ENCODE data around the gene TAMM41. TPM values are rescaled to one million over a fixed set of nuclear protein-coding genes. Genes with fewer than 3 reads are reported as not detected.

The TAMM41 gene
- total RNA-seq, 6 donors from 2014 or later, result 13.2 to 38.8 (median 14.9) TPM

DNA sequence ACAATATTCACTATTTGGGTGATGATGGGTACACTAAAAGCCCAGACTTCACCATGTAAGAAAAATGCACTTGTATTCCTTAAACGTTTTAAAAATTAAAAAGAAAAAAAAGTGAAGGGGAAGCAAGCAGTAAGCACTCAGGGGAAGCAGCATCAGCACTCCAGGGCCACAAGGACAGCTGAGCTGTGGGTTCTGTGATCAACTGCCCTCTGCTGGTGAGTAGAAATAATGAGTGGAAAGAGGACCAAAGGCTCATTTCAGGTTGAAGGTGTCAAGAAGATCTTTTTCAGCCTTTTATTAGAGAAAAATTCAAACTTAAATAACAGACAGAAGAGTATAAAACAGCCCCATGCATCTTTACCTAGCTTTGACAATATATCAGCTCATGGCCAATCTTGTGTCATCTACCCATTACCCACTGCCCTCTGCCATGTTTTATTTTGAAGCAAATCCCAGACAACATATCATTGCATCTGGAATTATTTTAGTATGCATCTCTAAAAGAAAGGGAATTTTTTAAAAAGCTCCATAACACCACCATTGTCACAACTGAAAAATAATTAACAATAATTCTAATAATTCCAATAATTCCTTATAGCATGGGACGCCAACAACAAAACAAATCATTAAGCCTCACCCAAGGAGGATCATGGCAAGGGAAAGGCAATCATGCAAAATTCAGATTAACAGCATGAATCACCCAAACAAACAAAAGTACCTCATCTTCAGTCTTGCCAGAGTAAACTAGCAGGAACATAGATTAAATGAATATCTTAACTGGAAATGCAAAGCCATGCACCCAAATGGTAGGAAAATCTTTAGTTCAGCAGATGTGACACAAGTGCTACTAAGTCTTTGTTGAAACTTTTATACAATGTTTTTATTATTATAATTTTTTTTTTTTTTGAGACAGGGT is 42.5 kb downstream of the TAMM41 start:
- Histone ChIP-seq H3K27me3 (no peaks in the 10 kb centered on the region), H3K4me1 (no peaks in the 10 kb centered on the region), H3K36me3 (peaks cover 6 to 64% (median 27%) of the 10 kb centered on the region in 4 donors), H3K27ac (no peak overlapping the region), H3K9me3 (peaks cover 0 to 5% (median 0%) of the 10 kb centered on the region in 4 donors), H3K4me3 (no peak overlapping the region)
- DNase-seq (peak in 1 of 2 donors; percentile 43), ATAC-seq (ENCODE audit: low FRiP score in 2 of 2) (peak; percentile 75 to 80)
- TF ChIP-seq POLR2A (IDR thresholded peaks at IDR 0.05), result no peak
- TF ChIP-seq, protein P1, sequence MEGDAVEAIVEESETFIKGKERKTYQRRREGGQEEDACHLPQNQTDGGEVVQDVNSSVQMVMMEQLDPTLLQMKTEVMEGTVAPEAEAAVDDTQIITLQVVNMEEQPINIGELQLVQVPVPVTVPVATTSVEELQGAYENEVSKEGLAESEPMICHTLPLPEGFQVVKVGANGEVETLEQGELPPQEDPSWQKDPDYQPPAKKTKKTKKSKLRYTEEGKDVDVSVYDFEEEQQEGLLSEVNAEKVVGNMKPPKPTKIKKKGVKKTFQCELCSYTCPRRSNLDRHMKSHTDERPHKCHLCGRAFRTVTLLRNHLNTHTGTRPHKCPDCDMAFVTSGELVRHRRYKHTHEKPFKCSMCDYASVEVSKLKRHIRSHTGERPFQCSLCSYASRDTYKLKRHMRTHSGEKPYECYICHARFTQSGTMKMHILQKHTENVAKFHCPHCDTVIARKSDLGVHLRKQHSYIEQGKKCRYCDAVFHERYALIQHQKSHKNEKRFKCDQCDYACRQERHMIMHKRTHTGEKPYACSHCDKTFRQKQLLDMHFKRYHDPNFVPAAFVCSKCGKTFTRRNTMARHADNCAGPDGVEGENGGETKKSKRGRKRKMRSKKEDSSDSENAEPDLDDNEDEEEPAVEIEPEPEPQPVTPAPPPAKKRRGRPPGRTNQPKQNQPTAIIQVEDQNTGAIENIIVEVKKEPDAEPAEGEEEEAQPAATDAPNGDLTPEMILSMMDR (IDR thresholded peaks at IDR 0.05), result peak; percentile 44 to 74 (median 56)
- 48 to 50% methylated on average over 2 of the region's 2 CpGs for WGBS, 2 donors

DNA sequence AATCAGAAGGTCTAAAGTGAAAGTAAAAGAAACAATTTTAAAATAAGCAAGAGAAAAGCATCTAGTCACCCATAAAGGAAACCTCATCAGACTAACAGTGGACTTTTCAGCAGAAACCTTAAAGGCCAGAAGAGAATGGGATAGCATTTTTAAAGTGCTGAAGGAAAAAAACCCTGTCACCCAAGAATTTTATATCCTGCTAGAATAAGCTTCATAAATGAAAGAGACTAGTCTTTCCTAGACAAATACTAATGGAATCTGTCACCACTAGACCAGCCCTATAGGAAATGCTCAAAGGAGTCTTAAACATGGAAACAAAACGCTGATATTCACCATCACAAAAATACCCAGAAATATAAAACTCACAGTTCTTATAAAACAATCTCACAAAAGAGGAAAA is 46.9 kb downstream of the TAMM41 start:
- ATAC-seq (ENCODE audit: low FRiP score in 2 of 2), result no peak
- Histone ChIP-seq H3K4me1 (no peaks in the 10 kb centered on the region), H3K4me3 (no peak overlapping the region), H3K36me3 (peaks cover 0 to 53% (median 7%) of the 10 kb centered on the region in 4 donors), H3K27ac (no peak overlapping the region), H3K9me3 (peaks cover 0 to 7% (median 0%) of the 10 kb centered on the region in 4 donors), H3K27me3 (no peaks in the 10 kb centered on the region)
- no peak for TF ChIP-seq EP300 (IDR thresholded peaks at IDR 0.05)
- no peak for TF ChIP-seq POLR2AphosphoS5 (IDR thresholded peaks at IDR 0.05)
- TF ChIP-seq POLR2A (IDR thresholded peaks at IDR 0.05), result no peak
- TF ChIP-seq, protein P1 (IDR thresholded peaks at IDR 0.05), result no peak
- WGBS, 2 donors, result 92 to 96% methylated on average over 1 of the region's 1 CpG
- no peak for DNase-seq

DNA sequence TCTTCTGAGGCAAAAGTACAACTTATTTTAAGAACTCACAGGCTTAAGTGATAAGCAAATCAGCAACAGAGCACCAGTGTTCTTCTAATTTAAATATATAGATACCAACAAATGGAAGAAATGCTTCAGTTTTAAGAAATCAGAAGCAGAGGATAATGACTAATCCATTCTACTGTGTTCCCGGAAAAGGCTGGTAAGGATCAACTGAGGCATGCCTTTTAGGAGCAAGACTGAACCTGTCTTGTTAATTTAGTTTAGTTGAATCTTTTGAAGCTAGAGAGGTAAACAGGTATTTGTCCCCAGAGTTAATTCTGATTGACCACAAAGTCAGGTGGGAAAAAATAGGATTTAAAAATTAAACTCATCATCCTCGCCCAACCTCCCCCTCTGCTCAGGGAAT is 51.8 kb downstream of the TAMM41 start:
- TF ChIP-seq POLR2A (IDR thresholded peaks at IDR 0.05) (no peak), POLR2AphosphoS5 (IDR thresholded peaks at IDR 0.05) (no peak), EP300 (IDR thresholded peaks at IDR 0.05) (no peak)
- TF ChIP-seq, protein P1 (IDR thresholded peaks at IDR 0.05), result no peak
- Histone ChIP-seq H3K4me3 (no peak overlapping the region), H3K27ac (no peak overlapping the region), H3K9me3 (peaks cover 0 to 7% (median 0%) of the 10 kb centered on the region in 4 donors), H3K27me3 (no peaks in the 10 kb centered on the region), H3K36me3 (peaks cover 0 to 66% (median 22%) of the 10 kb centered on the region in 4 donors), H3K4me1 (no peaks in the 10 kb centered on the region)
- DNase-seq (no peak), ATAC-seq (ENCODE audit: low FRiP score in 2 of 2) (no peak)
- 97% methylated on average over 2 of the region's 2 CpGs for WGBS, 2 donors

DNA sequence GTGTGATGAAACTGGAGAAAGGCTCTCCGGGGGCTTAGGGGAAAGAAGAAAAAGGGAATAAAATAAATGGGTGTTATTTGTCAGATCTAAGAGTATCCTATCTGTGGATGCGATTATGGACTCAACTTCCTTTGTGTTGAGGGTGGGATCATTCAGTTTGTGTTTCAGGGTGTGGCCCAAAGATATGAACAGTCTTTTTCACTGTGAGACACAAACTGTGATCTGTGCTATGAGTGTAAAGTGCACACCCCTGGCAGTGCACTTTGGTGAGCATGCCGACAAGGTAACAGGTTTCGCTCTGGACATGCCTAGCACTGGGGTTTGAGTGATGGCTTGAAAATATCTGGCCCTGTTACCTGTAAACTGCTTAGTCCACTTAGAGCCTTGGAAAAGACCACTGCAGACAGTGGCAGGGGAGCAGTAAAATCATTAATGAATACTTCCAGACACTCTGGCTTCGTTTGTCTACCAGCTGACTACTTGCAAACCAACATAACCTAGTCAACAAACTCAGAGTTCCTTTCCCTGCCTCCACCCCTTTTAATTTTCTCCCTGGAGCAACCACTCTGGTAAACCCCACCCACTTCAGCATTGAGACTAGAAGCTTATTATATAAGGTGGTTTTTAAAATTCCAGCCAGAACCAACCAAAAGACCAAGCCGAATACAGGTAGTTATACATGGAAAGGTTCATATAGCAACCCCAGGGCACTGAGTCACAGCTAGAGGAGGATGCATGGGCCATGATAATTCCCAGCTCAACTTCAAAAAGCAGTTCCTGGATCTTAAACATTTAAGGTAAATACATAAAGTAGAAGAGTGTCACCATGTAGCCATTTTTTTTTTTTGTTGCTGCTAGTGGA is 55.1 kb downstream of the TAMM41 start:
- no peaks in the 10 kb centered on the region for H3K4me1 ChIP-seq
- peaks cover 0 to 79% (median 47%) of the 10 kb centered on the region in 4 donors for H3K36me3 ChIP-seq
- TF ChIP-seq POLR2A (IDR thresholded peaks at IDR 0.05), result no peak
- no peak for TF ChIP-seq POLR2AphosphoS5 (IDR thresholded peaks at IDR 0.05)
- TF ChIP-seq, protein P1 (IDR thresholded peaks at IDR 0.05), result no peak
- no peak for TF ChIP-seq EP300 (IDR thresholded peaks at IDR 0.05)
- 79 to 88% methylated on average over 6 of the region's 6 CpGs for WGBS, 2 donors
- H3K9me3 ChIP-seq, result no peaks in the 10 kb centered on the region
- no peak overlapping the region for H3K4me3 ChIP-seq
- no peak overlapping the region for H3K27ac ChIP-seq
- DNase-seq, result no peak
- no peak for ATAC-seq (ENCODE audit: low FRiP score in 2 of 2)
- no peaks in the 10 kb centered on the region for H3K27me3 ChIP-seq
